Keratinocyte (primary cell): ENCODE data around the gene LCN10. TPM values are rescaled to one million over a fixed set of nuclear protein-coding genes. Genes with fewer than 3 reads are reported as not detected.

Source experiments
- DNase-seq: peaks from one replicate; pipeline ENCODE4 v3.0.0-alpha.2; 2011; ENCODE audit warnings: low read depth, missing footprints, low spot score
- FAIRE-seq: peaks from 2 replicates; lab custom pipeline; 2011; peaks lifted over from hg19 to GRCh38; lab: Jason Lieb, UNC
- H2AFZ ChIP-seq: 2 replicates; pipeline ENCODE4 v1.6.0; 2012; ENCODE audit warnings: low read length, control low read depth, inconsistent platforms; ENCODE audit not compliant: control insufficient read depth
- H3K27ac ChIP-seq: 2 replicates; pipeline ENCODE4 v1.5.1; 2011; ENCODE audit warnings: low read length; ENCODE audit not compliant: control insufficient read depth, insufficient read depth
- H3K27me3 ChIP-seq: 3 replicates; pipeline ENCODE4 v1.6.0; 2011; ENCODE audit warnings: low read length; ENCODE audit not compliant: control insufficient read depth, insufficient read depth; ENCODE audit errors: extremely low read depth
- H3K36me3 ChIP-seq, 2 experiments: 2 replicates in 1 of 2; 3 replicates in 1 of 2; pipeline ENCODE4 v1.5.1; 2011; ENCODE audit warnings: low read length in 2 of 2, mild to moderate bottlenecking in 1 of 2; ENCODE audit not compliant: control insufficient read depth in 2 of 2, insufficient read depth in 2 of 2; ENCODE audit errors: extremely low read depth in 1 of 2
- H3K4me1 ChIP-seq: 3 replicates; pipeline ENCODE4 v1.5.1; 2011; ENCODE audit warnings: low read length; ENCODE audit not compliant: control insufficient read depth, insufficient read depth; ENCODE audit errors: extremely low read depth
- H3K4me2 ChIP-seq: 3 replicates; pipeline ENCODE4 v1.6.0; 2011; ENCODE audit warnings: low read depth, low read length; ENCODE audit not compliant: control insufficient read depth, insufficient read depth; ENCODE audit errors: extremely low read depth
- H3K4me3 ChIP-seq, 3 experiments: fragments of 200-600 bp in 1 of 3; sonication (generic) in 1 of 3; 2 replicates in 2 of 3; 3 replicates in 1 of 3; pipeline ENCODE4 v1.5.1; 2011 to 2016; ENCODE audit warnings: low read length in 3 of 3, mild to moderate bottlenecking in 3 of 3, control low read depth in 2 of 3, inconsistent platforms in 1 of 3, low read depth in 1 of 3, mixed read lengths in 1 of 3, mixed run types in 1 of 3, moderate library complexity in 1 of 3; ENCODE audit not compliant: control insufficient read depth in 2 of 3, insufficient read depth in 2 of 3; ENCODE audit errors: extremely low read depth in 1 of 3
- H3K79me2 ChIP-seq: 2 replicates; pipeline ENCODE4 v1.6.0; 2012; ENCODE audit warnings: low read length; ENCODE audit not compliant: control insufficient read depth, insufficient read depth
- H3K9ac ChIP-seq: 3 replicates; pipeline ENCODE4 v1.6.0; 2011; ENCODE audit warnings: low read length; ENCODE audit not compliant: control insufficient read depth, insufficient read depth; ENCODE audit errors: extremely low read depth
- H3K9me1 ChIP-seq: 3 replicates; pipeline ENCODE4 v1.6.0; 2011; ENCODE audit warnings: low read length; ENCODE audit not compliant: control insufficient read depth, insufficient read depth; ENCODE audit errors: extremely low read depth
- H3K9me3 ChIP-seq: 2 replicates; pipeline ENCODE4 v1.5.1; 2012; ENCODE audit warnings: low read depth, low read length; ENCODE audit not compliant: control insufficient read depth
- H4K20me1 ChIP-seq: 3 replicates; pipeline ENCODE4 v1.6.0; 2011; ENCODE audit warnings: low read length; ENCODE audit not compliant: control insufficient read depth, insufficient read depth; ENCODE audit errors: extremely low read depth
- CTCF ChIP-seq, 3 experiments: IDR thresholded peaks in 1 of 3; conservative IDR thresholded peaks in 1 of 3; optimal IDR thresholded peaks in 1 of 3; 2 replicates in 2 of 3; 3 replicates in 1 of 3; pipeline versions ENCODE3 to v1.5.1; 2011; ENCODE audit warnings: low read length in 3 of 3, mild to moderate bottlenecking in 3 of 3, moderate library complexity in 2 of 3, control low read depth in 1 of 3, inconsistent platforms in 1 of 3; ENCODE audit not compliant: insufficient read depth in 2 of 3; ENCODE audit errors: extremely low read depth in 1 of 3
- EZH2 ChIP-seq: IDR thresholded peaks from one replicate; pipeline ENCODE4 v1.6.1; 2012; ENCODE audit warnings: inconsistent platforms, mild to moderate bottlenecking, low read length, moderate library complexity
- dilution Hi-C: fragments of 300-500 bp; cut with MboI; formaldehyde crosslinking; loops from one replicate; pipeline ENCODE4 v1.7.0; 2020; ENCODE audit warnings: low sequenced_read_pairs; ENCODE audit not compliant: extremely low pct_ligation_motif_present
- polyA plus RNA-seq, 5 experiments: library from polyadenylated mRNA; depleted of rRNA in 3 of 5; stranded (reverse) in 3 of 5; stranded (forward) in 1 of 5; unstranded in 1 of 5; fragments of >200 nt; gene quantifications; 1 replicate in 1 of 5; 2 replicates in 3 of 5; 3 replicates in 1 of 5; pipeline versions ENCODE4 v1.2.1 to v1.2.3, GENCODE V29; 2011 to 2012; ENCODE audit warnings: missing spikeins in 2 of 5, low read depth in 1 of 5, low replicate concordance in 1 of 5

The LCN10 gene
- polyA plus RNA-seq, 1 donor (not counting 4 experiments of a cell fraction or from before 2014, with no cell fraction given) = not detected

DNA sequence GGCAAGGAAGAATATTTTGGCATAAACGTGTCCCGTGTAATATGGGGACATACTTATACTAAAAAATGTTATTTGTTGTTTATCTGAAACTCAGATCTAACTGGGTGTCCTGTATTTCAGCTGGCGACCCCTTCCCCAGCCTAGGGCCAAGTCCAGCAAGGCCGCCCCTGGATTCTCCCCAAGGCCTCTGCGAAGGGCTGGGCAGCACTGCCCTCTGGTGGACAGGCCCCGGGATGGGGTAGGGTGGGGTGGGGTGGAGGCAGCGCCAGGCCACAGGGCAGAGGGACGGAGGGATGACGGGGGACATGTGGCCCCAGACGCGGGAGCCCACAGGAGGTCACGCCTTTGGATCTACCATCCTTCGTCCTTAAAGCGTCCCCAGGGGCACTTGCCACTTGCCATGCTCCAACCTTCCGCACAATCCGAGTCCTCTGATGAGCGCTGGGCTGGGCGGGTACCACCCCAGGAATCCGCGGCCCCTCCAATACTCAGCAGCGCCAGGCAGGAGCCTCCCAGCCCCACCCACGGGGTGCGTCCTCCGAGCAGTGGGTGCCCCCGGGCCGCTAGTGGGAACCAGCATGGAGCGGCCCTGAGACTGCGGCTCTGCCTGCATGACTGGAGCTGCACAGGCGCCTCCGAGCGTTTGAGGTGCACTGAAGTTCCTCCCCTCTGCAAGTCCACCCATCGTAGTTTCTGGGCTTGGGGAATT, 48.4 kb downstream of the LCN10 start:
- peak overlapping the region in 1 of 3 experiments; percentile 34 for H3K4me3 ChIP-seq
- DNase-seq (no peak), FAIRE-seq (no peak)
- no peaks in the 10 kb centered on the region for H3K9me1 ChIP-seq
- peaks cover 17% of the 10 kb centered on the region for H3K4me1 ChIP-seq
- H3K27ac ChIP-seq = peak overlapping the region; percentile 7
- H3K36me3 ChIP-seq = no peaks in the 10 kb centered on the region
- dilution Hi-C loops = no loop called here
- H3K4me2 ChIP-seq = peak overlapping the region; percentile 54
- no peak overlapping the region for H3K9ac ChIP-seq
- peaks cover 14% of the 10 kb centered on the region for H3K27me3 ChIP-seq
- H3K79me2 ChIP-seq = no peaks in the 10 kb centered on the region
- H4K20me1 ChIP-seq = peaks cover 5% of the 10 kb centered on the region
- TF ChIP-seq CTCF (optimal IDR thresholded peaks at IDR 0.05 in 1 of 3, IDR thresholded peaks at IDR 0.05 in 1 of 3, conservative IDR thresholded peaks at IDR 0.05 in 1 of 3; ENCODE audit: extremely low read depth in 1 of 3, insufficient read depth in 2 of 3, low read length in 3 of 3) = peak in 2 of 3 experiments; percentile 55 to 90
- no peak for TF ChIP-seq EZH2
- no peaks in the 10 kb centered on the region for H3K9me3 ChIP-seq
- H2AFZ ChIP-seq = no peak overlapping the region

GRCh38 chr9:136693490-136694162, 49.1 kb downstream of the LCN10 start:
- H2AFZ ChIP-seq = no peak overlapping the region
- peak; percentile 78 for DNase-seq

More at GRCh38 chr9:136693490-136694162, 49.1 kb downstream of the LCN10 start:
- Histone ChIP-seq H3K27me3 (peaks cover 14% of the 10 kb centered on the region), H3K9ac (no peak overlapping the region), H3K27ac (peak overlapping the region; percentile 7), H4K20me1 (peaks cover 5% of the 10 kb centered on the region), H3K36me3 (no peaks in the 10 kb centered on the region), H3K4me2 (peak overlapping the region; percentile 54), H3K4me1 (peaks cover 17% of the 10 kb centered on the region), H3K9me3 (no peaks in the 10 kb centered on the region), H3K4me3 (no peak overlapping the region), H3K9me1 (no peaks in the 10 kb centered on the region), H3K79me2 (no peaks in the 10 kb centered on the region)
- peak; percentile 71 for FAIRE-seq
- TF ChIP-seq EZH2 (no peak), CTCF (optimal IDR thresholded peaks at IDR 0.05 in 1 of 3, IDR thresholded peaks at IDR 0.05 in 1 of 3, conservative IDR thresholded peaks at IDR 0.05 in 1 of 3; ENCODE audit: extremely low read depth in 1 of 3, insufficient read depth in 2 of 3, low read length in 3 of 3) (no peak)
- dilution Hi-C loops = no loop called here
